GM18873 (cell line): ENCODE results near the gene MAP2K1.
A peak's percentile ranks its signal among the peaks of the same experiment; 100 is the strongest.

Experiments
- ATAC-seq: cut with Tn5 transposase; IDR thresholded peaks from one replicate; pipeline ENCODE4 v1.9.1; 2021; ENCODE audit warnings: mild to moderate bottlenecking, moderate library complexity, moderate number of reproducible peaks; ENCODE audit not compliant: unreplicated experiment, low FRiP score

The MAP2K1 gene

GRCh38 chr15:66472176-66472999 is 85.7 kb downstream of the MAP2K1 start:
- no peak for ATAC-seq

- ATAC-seq = no peak
Observed at GRCh38 chr15:66474135-66474534, 87.4 kb downstream of the MAP2K1 start.

- ATAC-seq = no peak
Observed at GRCh38 chr15:66474963-66475362, 88.3 kb downstream of the MAP2K1 start.

- no peak for ATAC-seq
Observed at GRCh38 chr15:66476535-66476934, 89.8 kb downstream of the MAP2K1 start.

- no peak for ATAC-seq
Observed at GRCh38 chr15:66477011-66477410, 90.3 kb downstream of the MAP2K1 start.

- no peak for ATAC-seq
Observed at GRCh38 chr15:66480267-66480666, 93.6 kb downstream of the MAP2K1 start.

- ATAC-seq = no peak
Observed at GRCh38 chr15:66481107-66481856, 94.6 kb downstream of the MAP2K1 start.

- no peak for ATAC-seq
Observed at GRCh38 chr15:66482539-66482938, 95.8 kb downstream of the MAP2K1 start.

- no peak for ATAC-seq
Observed at GRCh38 chr15:66483131-66483566, 96.4 kb downstream of the MAP2K1 start.

GRCh38 chr15:66484539-66485112 is 97.9 kb downstream of the MAP2K1 start:
- ATAC-seq = no peak

- no peak for ATAC-seq
Observed at GRCh38 chr15:66486887-66487286, 100.2 kb downstream of the MAP2K1 start.

GRCh38 chr15:66488525-66488924 is 101.8 kb downstream of the MAP2K1 start:
- ATAC-seq = no peak

- no peak for ATAC-seq
Observed at GRCh38 chr15:66489179-66489791, 102.6 kb downstream of the MAP2K1 start.

- ATAC-seq = no peak
Observed at GRCh38 chr15:66491846-66492245, 105.1 kb downstream of the MAP2K1 start.

GRCh38 chr15:66494262-66494661 is 107.5 kb downstream of the MAP2K1 start:
- no peak for ATAC-seq

GRCh38 chr15:66496951-66497501 is 110.3 kb downstream of the MAP2K1 start:
- no peak for ATAC-seq

- ATAC-seq = peak; percentile 80
Observed at GRCh38 chr15:66497502-66498455, 111.1 kb downstream of the MAP2K1 start, which contains the start of gene SNAPC5. SNAPC5 (minus strand) TSS chr15:66497762; CDS start chr15:66497731, 31 bp downstream.

GRCh38 chr15:66498501-66499386 is 112.0 kb downstream of the MAP2K1 start:
- no peak for ATAC-seq
